HFFc6 (cell line): Measurements from ENCODE around the gene IFNA7. TPM values are rescaled to one million over a fixed set of nuclear protein-coding genes. Genes with fewer than 3 reads are reported as not detected.

Experiments
- DNase-seq: peaks from one replicate; pipeline ENCODE4 v3.0.0-alpha.2; 2018
- H3K27ac Mint-ChIP-seq: 2 replicates; pipeline ENCODE4 v1.8.0; 2020; ENCODE audit warnings: mild to moderate bottlenecking, mixed read lengths
- H3K27me3 Mint-ChIP-seq: 2 replicates; pipeline ENCODE4 v1.8.0; 2021; ENCODE audit warnings: mild to moderate bottlenecking, moderate library complexity, mixed read lengths; ENCODE audit not compliant: insufficient read depth
- H3K36me3 Mint-ChIP-seq: 2 replicates; pipeline ENCODE4 v1.8.0; 2021; ENCODE audit warnings: low read depth, mixed read lengths
- H3K4me1 Mint-ChIP-seq: 2 replicates; pipeline ENCODE4 v1.8.0; 2020; ENCODE audit warnings: low read depth, mixed read lengths
- H3K4me3 Mint-ChIP-seq: 2 replicates; pipeline ENCODE4 v1.8.0; 2020; ENCODE audit warnings: mild to moderate bottlenecking, moderate library complexity, mixed read lengths
- H3K9me3 Mint-ChIP-seq: 2 replicates; pipeline ENCODE4 v1.8.0; 2020; ENCODE audit warnings: mild to moderate bottlenecking, mixed read lengths
- total RNA-seq, 6 experiments: library from RNA; stranded (reverse); fragmentation: NEBNext Ultra II Directional; extraction: Animal tissue kit (Norgen Biotek cat#: 25700); gene quantifications; 2 replicates in 1 of 6; 3 replicates in 5 of 6; pipeline ENCODE4 v1.2.3, GENCODE V29; 2021
- TF ChIP-seq, protein P1 (sequence below): fragments of 200-600 bp; sonication (generic); IDR thresholded peaks from 2 replicates; pipeline ENCODE4 v1.5.0; 2021; ENCODE audit warnings: antibody characterized with exemption, mild to moderate bottlenecking

IFNA7 gene
- total RNA-seq, 6 experiments from 2014 or later, result not detected

DNA sequence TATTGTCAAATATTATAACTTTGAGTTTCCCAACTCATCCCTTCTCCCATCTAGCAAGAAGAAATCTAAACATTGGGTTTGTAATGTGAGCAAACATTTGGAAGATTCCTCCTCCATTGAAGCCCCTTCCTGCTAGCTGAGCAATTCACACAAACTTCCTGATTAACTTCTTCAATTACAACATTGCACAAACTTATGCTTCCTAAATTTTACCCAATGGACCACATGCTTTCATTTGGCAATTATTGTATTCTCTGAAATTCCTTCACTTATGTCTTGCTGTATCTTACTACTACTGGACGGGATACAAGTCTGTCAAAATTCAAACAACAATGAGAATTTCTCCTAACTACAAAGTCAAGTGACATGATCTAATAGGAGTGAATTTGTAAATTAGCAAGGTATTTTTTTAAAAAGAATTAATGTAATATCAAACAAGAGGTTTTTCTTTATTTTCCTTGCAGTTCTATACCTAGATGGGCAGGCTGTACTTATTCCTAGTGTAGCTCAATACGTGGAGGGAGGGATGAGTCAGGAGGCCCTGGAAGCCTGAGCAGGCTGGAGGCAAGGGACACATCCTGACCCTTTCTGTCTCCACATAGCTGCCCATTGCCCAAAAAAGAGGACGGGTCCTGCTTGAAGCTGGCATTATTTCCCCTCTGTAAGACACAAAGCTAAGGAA, 48.5 kb downstream of the IFNA7 start:
- TF ChIP-seq, protein P1, sequence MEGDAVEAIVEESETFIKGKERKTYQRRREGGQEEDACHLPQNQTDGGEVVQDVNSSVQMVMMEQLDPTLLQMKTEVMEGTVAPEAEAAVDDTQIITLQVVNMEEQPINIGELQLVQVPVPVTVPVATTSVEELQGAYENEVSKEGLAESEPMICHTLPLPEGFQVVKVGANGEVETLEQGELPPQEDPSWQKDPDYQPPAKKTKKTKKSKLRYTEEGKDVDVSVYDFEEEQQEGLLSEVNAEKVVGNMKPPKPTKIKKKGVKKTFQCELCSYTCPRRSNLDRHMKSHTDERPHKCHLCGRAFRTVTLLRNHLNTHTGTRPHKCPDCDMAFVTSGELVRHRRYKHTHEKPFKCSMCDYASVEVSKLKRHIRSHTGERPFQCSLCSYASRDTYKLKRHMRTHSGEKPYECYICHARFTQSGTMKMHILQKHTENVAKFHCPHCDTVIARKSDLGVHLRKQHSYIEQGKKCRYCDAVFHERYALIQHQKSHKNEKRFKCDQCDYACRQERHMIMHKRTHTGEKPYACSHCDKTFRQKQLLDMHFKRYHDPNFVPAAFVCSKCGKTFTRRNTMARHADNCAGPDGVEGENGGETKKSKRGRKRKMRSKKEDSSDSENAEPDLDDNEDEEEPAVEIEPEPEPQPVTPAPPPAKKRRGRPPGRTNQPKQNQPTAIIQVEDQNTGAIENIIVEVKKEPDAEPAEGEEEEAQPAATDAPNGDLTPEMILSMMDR, result no peak
- DNase-seq, result no peak
- no peak overlapping the region for H3K27ac Mint-ChIP-seq
- H3K4me1 Mint-ChIP-seq, result peaks cover 10% of the 10 kb centered on the region; the same call in 1 of the 2 replicates
- no peaks in the 10 kb centered on the region for H3K9me3 Mint-ChIP-seq
- no peaks in the 10 kb centered on the region for H3K36me3 Mint-ChIP-seq
- peaks cover 4% of the 10 kb centered on the region for H3K27me3 Mint-ChIP-seq
- no peak overlapping the region for H3K4me3 Mint-ChIP-seq

Other genes starting within 250 kb of the IFNA7 start
- 1 to 10 TPM; 3.0 to 5.3 (median 3.8) TPM for gene HACD4, start 170.6 kb downstream of the IFNA7 start, total RNA-seq
- gene IFNB1, start 124.3 kb downstream of the IFNA7 start, total RNA-seq, result not detected
- not detected for gene IFNW1, start 60.4 kb downstream of the IFNA7 start, total RNA-seq
- not detected for gene IFNA21, start 35.5 kb downstream of the IFNA7 start, total RNA-seq
- gene IFNA4, start 14.6 kb downstream of the IFNA7 start, total RNA-seq, result not detected
- not detected for gene IFNA10, start 4.9 kb upstream of the IFNA7 start, total RNA-seq
- not detected for gene IFNA16, start 15.1 kb upstream of the IFNA7 start, total RNA-seq
- gene IFNA17, start 26.0 kb upstream of the IFNA7 start, total RNA-seq, result not detected
- not detected for gene IFNA14, start 37.8 kb upstream of the IFNA7 start, total RNA-seq
- not detected for gene IFNA5, start 103.1 kb upstream of the IFNA7 start, total RNA-seq
- 10 to 100 TPM; 25.7 to 32.2 (median 29.9) TPM for gene KLHL9, start 133.2 kb upstream of the IFNA7 start, total RNA-seq
- gene IFNA6, start 148.7 kb upstream of the IFNA7 start, total RNA-seq, result not detected
- gene IFNA13, start 165.9 kb upstream of the IFNA7 start, total RNA-seq, result not detected
- not detected for gene IFNA2, start 183.2 kb upstream of the IFNA7 start, total RNA-seq
- gene IFNA8, start 206.9 kb upstream of the IFNA7 start, total RNA-seq, result not detected
- not detected for gene IFNA1, start 238.2 kb upstream of the IFNA7 start, total RNA-seq